Measurements from ENCODE around the gene SHROOM3. TPM values are rescaled to one million over a fixed set of nuclear protein-coding genes. Genes with fewer than 3 reads are reported as not detected.

The SHROOM3 gene
- total RNA-seq, 1 experiment from 2014 or later: 27.6 TPM

GRCh38 chr4:76526585-76526990 lies 91.6 kb downstream of the SHROOM3 start:
- Histone ChIP-seq H3K79me1 (ENCODE audit: insufficient read depth, low read depth, low read length, poor library complexity, severe bottlenecking) (no peaks in the 10 kb centered on the region), H2AFZ (ENCODE audit: low read length) (no peak overlapping the region), H4K91ac (ENCODE audit: insufficient read length, low read depth, low read length) (no peak overlapping the region), H3K56ac (ENCODE audit: insufficient read length, low read depth, low read length) (no peak overlapping the region), H3K27ac (ENCODE audit: insufficient read length, low read depth, low read length) (no peak overlapping the region), H2BK5ac (ENCODE audit: insufficient read length, low read length) (no peak overlapping the region), H2AK5ac (ENCODE audit: insufficient read length, low read length) (no peak overlapping the region), H3K79me2 (ENCODE audit: insufficient read depth, low read length) (no peaks in the 10 kb centered on the region), H3K27me3 (ENCODE audit: insufficient read depth, low read length) (no peaks in the 10 kb centered on the region), H3T11ph (ENCODE audit: low read length) (no peak overlapping the region), H2BK120ac (ENCODE audit: low read depth, low read length, poor library complexity, severe bottlenecking) (no peak overlapping the region), H3K4ac (ENCODE audit: low read depth, low read length) (no peak overlapping the region), H3K18ac (ENCODE audit: insufficient read length, low read depth, low read length) (no peak overlapping the region), H3K23me2 (ENCODE audit: insufficient read length, low read depth, low read length, poor library complexity, severe bottlenecking) (no peaks in the 10 kb centered on the region), H4K5ac (ENCODE audit: insufficient read length, low read depth, low read length) (no peak overlapping the region), H3K23ac (ENCODE audit: insufficient read length, low read depth, low read length) (no peak overlapping the region), H4K8ac (replicated peaks; ENCODE audit: insufficient read length, low read depth, low read length) (no peak overlapping the region), H4K20me1 (ENCODE audit: control insufficient read depth, insufficient read depth, insufficient read length) (no peaks in the 10 kb centered on the region), H2BK20ac (ENCODE audit: low read depth, low read length, poor library complexity, severe bottlenecking) (no peak overlapping the region), H3K4me2 (ENCODE audit: insufficient read depth, insufficient read length, low read length) (no peak overlapping the region), H2BK12ac (ENCODE audit: insufficient read length, low read depth, low read length) (no peak overlapping the region), H3K4me1 (ENCODE audit: insufficient read depth, low read length) (no peaks in the 10 kb centered on the region), H3K14ac (ENCODE audit: insufficient read depth, low read length) (no peak overlapping the region), H3K9ac (ENCODE audit: extremely low read depth, insufficient read length, low read length) (no peak overlapping the region), H2BK15ac (ENCODE audit: low read depth, low read length) (no peak overlapping the region), H3K9me3 (ENCODE audit: control insufficient read depth, low read depth, low read length) (no peaks in the 10 kb centered on the region)
- Mint-ChIP-seq H3K27ac (no peak overlapping the region), H3K9me3 (peaks cover 3 to 4% of the 10 kb centered on the region in 2 experiments; a peak in 1 of 5 replicates), H3K27me3 (ENCODE audit: low read depth) (no peaks in the 10 kb centered on the region), H3K36me3 (ENCODE audit: insufficient read depth in 1 of 3, low read depth in 3 of 3) (peaks cover 0 to 2% (median under 1%) of the 10 kb centered on the region in 3 experiments; a peak in 1 of 7 replicates), H3K4me3 (no peak overlapping the region), H3K4me1 (peaks cover 3 to 8% of the 10 kb centered on the region in 2 experiments)
- no peak for DNase-seq
- no peak for TF ChIP-seq CTCF (conservative IDR thresholded peaks at IDR 0.05)
- no CpG with 5 or more reads among the region's 2 CpGs for WGBS (ENCODE audit: extremely low coverage, insufficient read length, low lambda C conversion rate)
